Dermis blood vessel endothelial cell (primary cell): ENCODE data around the gene GNB1. TPM values are rescaled to one million over a fixed set of nuclear protein-coding genes. Genes with fewer than 3 reads are reported as not detected.
"Not testable (repeated sequence)": the region's sequence is repeated elsewhere in the genome, so short reads cannot be mapped to it uniquely, and the experiment has no call there.

Experiments used
- DNase-seq: peaks from one replicate; pipeline ENCODE4 v3.0.0; 2010
- total RNA-seq: library from RNA; depleted of rRNA; stranded (reverse); fragments of >200 nt; gene quantifications from 2 replicates; pipeline ENCODE4 v1.2.3, GENCODE V29; 2014

The GNB1 gene
- total RNA-seq, 1 donor from 2014 or later = 87.8 TPM

DNA sequence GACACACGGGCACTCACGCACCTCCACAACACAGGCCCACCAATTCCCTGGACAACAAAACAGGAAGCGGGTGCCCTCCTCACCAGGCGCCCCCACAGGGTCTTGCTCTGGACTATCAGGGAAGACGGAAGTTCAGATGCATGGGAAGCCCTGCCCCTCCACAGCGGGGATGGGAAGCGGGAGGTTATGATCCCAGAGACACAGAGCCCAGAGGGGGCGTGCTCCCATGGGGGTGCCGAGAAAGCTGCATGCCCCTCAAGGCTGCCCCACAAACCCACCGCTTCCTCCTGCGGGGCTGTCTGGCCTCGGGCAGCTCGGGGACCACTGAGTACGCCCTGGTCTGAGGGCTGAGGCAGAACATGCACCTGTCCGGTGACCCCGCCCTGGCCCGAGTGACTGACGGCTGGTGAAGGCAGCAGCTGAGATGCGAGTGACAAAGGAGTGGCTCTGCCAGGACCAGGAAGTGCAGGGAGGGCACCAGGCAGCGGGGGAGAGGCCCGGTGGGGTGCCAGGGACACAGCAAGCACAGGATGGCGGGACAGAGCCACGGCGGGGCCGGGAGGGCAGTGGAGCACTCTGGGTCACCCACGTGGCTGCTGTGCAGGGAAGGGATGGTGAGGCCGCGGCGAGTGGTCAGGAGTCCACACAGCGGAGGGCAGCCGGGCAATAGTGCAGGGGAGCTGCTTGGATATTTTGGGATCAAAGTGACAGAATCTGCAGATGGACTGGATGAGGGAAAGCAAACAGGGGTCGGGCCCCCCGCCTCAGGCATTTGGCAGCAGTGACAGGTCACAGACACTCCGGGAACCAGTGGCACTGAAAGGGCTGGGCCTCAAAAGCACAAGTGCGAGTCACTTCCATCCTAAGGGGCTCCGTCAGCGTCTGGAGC, 131.2 kb downstream of the GNB1 start:
- no peak for DNase-seq

GRCh38 chr1:1758692-1759455, 132.0 kb downstream of the GNB1 start:
- DNase-seq = peak; percentile 41

- no peak for DNase-seq
Measured at GRCh38 chr1:1758059-1758621, 132.7 kb downstream of the GNB1 start.

GRCh38 chr1:1757422-1758058, 133.3 kb downstream of the GNB1 start:
- DNase-seq = no peak

DNA sequence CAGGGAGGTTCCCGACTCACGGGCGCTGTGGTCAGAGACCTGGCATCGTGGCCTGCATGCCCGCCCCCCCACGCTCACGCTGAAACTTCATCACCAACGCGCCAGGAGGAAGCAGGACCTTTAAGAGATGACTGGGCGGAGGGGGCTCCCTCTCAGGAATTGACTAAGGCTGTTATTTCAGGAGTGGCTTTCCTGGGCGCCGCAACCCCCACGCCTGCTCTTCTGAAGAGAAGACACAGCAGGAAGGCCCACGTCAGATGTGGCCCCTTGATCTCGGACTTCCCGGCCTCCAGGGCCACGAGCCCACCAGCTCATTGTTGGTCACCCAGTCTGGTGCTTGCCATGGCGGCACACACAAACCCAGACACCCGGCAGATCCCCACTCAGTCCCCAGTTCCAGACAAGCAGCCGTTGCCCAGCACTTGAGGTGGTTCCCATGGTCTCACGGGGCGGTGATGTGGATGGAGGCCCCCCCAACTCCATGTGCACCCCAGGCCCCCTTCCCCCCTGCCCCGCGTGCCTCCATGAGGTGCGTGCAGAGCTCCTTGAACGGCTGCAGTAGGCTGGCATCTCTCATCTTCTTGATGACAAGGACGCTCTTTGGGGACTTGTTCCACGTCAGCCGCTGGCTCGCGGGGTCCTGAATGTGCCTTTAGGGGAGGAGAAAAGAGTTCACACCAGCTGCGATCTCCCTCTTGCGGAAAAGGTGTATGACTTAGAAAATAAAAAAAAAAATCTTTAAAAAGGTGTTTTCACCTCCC, 134.0 kb downstream of the GNB1 start:
- no peak for DNase-seq

DNA sequence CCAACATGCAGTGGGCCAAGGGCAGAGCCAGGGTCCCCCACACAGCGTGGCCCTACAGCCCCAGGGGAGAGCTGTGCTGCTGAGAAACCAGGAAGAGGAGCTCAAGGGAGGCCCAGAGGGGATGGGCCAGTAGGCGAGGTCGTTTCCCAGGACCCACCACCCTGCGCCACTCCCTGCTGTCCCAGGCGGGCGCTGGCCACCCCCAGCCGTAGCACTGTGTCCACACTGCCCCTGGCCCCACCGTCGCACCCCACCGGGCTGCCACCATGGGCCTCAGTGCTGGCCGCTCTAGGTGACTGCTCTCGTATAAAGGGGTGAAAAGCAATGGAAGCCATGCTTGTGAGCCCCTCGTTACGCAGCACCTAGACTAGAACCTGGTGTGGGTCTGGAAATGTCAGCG, 135.0 kb downstream of the GNB1 start:
- no peak for DNase-seq

DNA sequence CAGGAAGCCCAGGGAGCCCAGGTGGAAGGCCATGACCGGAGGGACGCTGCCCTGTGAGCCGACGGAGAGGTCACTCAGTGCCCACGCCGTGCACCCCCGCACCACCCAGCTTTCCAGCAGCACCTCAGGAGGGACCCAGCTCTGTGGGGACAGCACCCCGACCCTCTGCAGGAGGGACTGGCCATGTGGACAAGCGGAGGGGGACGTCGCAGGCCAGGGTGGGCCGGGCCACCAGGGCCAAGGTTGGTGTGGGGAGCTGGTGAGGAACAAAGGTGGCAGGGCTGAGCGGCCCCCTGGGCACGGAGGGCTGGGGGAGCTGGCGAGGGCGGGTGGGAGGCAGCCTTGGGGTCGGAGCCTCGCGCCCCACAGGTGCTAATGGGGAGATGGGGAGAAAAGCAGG, 135.5 kb downstream of the GNB1 start:
- no peak for DNase-seq

- no peak for DNase-seq
Measured at GRCh38 chr1:1754051-1754815, 136.7 kb downstream of the GNB1 start.

- DNase-seq = no peak
Measured at GRCh38 chr1:1753607-1754005, 137.3 kb downstream of the GNB1 start.

GRCh38 chr1:1752636-1753606, 138.0 kb downstream of the GNB1 start:
- DNase-seq = no peak

DNA sequence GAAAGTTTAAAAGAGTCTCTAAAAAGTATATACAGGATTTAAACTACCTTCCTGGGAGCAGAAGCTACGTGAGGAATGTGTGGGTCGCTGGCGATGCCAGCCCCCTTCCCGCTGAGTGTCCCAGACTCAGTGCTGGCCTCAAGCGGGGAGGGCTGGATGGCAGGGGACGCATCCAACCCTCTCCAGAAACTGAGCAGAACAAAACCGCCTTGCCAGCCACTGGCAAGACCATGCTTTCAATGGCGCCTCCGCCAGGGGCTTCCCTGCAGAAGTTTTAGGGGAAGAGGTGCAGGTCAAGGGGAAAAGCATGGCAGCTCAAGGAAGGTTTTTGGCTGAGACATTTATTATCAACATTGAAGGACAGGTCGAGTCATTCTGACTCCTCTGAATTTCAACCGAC, 138.7 kb downstream of the GNB1 start:
- DNase-seq = no peak

DNA sequence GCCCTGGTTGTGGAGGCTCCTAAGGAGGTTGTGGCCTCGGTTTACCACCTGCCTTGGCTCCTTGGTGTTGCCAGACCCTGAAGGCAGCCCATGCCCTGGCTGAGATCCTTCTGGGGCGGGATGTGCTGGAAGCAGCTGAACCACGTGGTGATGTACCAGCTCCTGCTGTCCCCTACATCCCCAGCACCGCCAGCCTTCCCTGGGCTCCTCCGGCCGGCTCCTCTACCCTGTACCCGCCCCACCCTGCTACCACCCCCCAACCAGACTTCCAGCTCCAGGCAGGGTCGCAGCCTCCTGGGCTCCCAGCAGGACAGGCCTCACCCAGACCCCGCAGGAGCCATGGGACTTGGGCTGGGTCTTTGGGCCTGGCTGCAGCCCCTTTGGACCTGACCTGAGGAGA, 140.9 kb downstream of the GNB1 start:
- not testable (repeated sequence) for DNase-seq

- no peak for DNase-seq
Measured at GRCh38 chr1:1748686-1749321, 142.1 kb downstream of the GNB1 start.

- not testable (repeated sequence) for DNase-seq
Measured at GRCh38 chr1:1746566-1746909, 144.3 kb downstream of the GNB1 start.

GRCh38 chr1:1745651-1746565, 145.0 kb downstream of the GNB1 start:
- DNase-seq = peak; percentile 45

DNA sequence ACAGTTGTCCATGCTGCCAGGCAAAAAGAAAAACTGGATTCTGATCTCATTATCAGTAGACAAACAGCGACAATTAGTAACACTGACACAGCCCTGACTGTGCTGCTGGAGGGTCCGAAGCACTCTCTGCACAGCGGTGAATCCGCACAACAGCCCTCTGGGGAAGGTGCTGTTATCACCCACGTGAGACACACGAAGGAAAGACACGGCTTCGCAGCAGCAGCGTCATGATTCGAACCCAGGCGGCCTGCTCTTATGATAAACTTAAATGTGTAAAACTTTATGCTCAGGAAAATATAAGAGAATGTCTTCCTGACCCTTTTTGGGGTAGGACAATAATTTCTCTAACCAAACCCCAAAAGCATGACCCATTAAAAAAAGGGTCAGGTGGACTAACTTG, 148.4 kb downstream of the GNB1 start:
- DNase-seq = not testable (repeated sequence)

DNA sequence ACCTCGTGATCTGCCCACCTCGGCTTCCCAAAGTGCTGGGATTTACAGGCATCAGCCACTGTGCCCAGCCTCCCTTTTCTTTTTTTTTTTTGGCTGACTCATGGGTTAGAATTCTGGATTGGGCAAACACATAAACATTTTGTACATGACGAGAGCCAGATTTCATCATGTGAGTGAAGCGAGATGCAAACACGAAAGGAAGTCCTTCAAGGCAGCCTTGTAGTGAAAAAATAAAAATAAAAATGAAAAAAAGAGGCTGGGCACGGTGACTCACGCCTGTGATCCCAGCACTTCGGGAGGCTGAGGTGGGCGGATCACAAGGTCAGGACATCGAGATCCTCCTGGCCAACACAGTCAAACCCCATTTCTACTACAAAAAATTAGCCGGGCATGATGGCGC, 149.9 kb downstream of the GNB1 start:
- DNase-seq = peak; percentile 71

- not testable (repeated sequence) for DNase-seq
Measured at GRCh38 chr1:1738799-1739337, 152.0 kb downstream of the GNB1 start.
